Omental fat pad (tissue), 4 donors: ENCODE measurements around the gene GRIP1. TPM values are rescaled to one million over a fixed set of nuclear protein-coding genes. Genes with fewer than 3 reads are reported as not detected.

ENCODE experiments used
- ATAC-seq: fragments of 150-250 bp; one replicate; pipeline ENCODE4 v1.9.1; 2016; ENCODE audit warnings: mild to moderate bottlenecking, moderate library complexity; ENCODE audit not compliant: low FRiP score
- DNase-seq: peaks from one replicate; pipeline ENCODE4 v3.0.0-alpha.2; 2019; ENCODE audit warnings: low spot score
- CTCF ChIP-seq, 3 donors: fragments of 450-650 bp; IDR thresholded peaks; one replicate each; pipeline ENCODE4 v1.5.1; 2016 to 2017; ENCODE audit warnings: antibody characterized with exemption in 3 of 3, mild to moderate bottlenecking in 3 of 3, moderate library complexity in 2 of 3
- total RNA-seq, 4 donors: library from RNA; depleted of rRNA; stranded (reverse); fragments of >200 nt; gene quantifications; one replicate each; pipeline ENCODE4 v1.1.0, GENCODE V29; 2016

GRIP1 gene
- total RNA-seq, 4 donors from 2014 or later, result 1.2 to 4.9 (median 2.9) TPM

GRCh38 chr12:66707002-66707697, 28.3 kb upstream of the GRIP1 start:
- no peak for TF ChIP-seq CTCF (IDR thresholded peaks at IDR 0.05)
- DNase-seq, result no peak
- ATAC-seq, result no peak

DNA sequence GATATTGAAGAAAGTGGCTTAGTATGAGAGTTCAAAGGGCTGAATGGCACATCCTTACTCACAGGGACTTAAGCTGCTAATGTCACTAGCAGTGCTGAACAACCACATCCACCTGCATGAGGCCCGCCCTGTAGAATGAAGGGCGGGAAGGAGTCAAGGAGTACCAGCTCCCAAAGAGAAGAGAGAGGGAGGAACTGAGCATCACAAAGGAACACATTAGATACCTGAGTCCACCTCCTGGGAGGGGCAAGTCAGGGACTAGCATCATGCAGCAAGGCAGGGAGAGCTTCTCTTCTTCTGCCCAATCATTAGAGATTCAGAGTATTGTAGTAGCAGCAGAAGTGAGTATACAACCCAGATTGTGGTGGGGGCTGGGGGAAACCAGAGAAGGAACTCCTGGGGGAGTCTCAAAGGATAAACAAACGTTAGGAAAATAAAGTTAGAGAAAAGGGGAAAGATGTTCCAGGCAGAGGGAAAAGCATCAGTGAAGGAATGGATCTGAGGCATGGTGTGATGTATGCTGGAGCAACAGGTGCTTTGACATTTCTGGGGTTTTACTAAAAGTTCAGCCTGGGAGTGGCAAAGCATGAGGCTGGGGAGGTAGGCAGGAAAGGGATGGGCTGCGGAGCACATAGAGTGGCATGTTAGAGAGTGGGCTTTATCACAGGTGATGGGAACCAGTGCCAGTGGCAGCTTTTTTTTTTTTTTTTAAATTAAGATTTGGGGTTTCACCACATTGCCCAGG, 21.0 kb upstream of the GRIP1 start:
- ATAC-seq (no peak), DNase-seq (no peak)
- TF ChIP-seq CTCF (IDR thresholded peaks at IDR 0.05), result no peak

- no peak for DNase-seq
- ATAC-seq, result no peak
- TF ChIP-seq CTCF (IDR thresholded peaks at IDR 0.05), result no peak
Measured at GRCh38 chr12:66698558-66698957, 19.7 kb upstream of the GRIP1 start.

DNA sequence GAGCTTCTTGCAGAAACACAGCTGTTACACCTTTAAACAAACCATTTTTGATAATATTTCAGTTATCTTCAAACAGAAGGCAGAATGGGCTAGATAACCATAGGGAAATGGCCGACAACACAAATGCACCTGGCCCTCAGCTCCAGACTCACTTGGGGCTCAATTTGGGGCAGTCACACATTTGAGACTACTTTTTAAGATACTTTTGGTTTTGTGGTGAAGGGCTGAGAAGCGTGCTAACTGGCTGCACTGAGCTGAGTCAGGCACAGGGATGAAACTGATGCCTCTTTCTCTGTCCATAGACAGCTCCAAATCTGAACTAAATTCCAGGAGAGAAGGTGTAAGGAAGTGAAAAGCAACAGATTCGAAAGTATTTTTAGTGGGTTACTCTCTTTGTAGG, 18.5 kb upstream of the GRIP1 start:
- DNase-seq (no peak), ATAC-seq (no peak)
- TF ChIP-seq CTCF (IDR thresholded peaks at IDR 0.05), result no peak

DNA sequence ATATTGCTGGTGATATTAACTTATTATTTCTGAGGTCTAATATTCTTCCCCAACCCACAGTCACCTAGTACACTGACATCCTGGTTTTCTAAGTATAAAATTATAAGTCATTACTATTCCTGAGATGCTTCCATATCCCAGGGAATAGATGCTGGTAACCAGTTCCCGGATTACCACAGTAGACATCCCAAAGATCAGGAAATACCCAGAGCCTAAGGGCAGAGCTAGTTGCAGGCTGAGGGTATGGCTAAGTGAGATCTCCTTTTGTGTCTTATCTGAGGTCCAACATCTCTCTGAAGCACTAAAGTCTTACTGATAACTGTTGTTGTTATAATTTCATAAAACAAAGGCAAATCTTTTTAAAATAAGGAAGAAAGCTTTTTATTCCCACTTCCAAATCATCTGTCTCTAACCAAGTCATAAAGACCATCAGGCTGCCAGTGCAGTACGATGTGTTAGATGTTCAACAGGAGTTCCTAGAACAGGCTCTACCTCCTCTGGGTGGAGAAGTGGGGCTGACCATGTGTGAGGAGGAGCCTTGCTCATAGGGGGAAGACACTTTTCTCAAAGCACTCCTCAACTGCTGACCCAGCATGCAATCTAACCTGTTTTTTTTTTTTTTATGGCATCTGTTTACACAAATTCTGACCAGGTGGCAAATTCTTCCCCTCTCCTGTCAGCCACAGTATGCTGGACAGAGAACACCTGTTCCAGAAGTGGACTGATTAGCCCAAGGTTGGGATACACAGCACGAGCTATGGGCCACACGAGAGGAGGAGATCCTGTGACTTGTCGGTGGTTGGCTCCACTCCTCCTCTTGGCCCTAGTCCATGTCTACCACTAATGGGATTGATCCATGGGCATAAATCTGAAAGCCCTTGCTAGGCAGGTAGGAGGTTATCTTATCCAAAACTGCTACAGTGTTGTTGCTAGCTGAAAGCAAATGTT, 16.1 kb upstream of the GRIP1 start:
- DNase-seq (no peak), ATAC-seq (no peak)
- TF ChIP-seq CTCF (IDR thresholded peaks at IDR 0.05), result no peak

DNA sequence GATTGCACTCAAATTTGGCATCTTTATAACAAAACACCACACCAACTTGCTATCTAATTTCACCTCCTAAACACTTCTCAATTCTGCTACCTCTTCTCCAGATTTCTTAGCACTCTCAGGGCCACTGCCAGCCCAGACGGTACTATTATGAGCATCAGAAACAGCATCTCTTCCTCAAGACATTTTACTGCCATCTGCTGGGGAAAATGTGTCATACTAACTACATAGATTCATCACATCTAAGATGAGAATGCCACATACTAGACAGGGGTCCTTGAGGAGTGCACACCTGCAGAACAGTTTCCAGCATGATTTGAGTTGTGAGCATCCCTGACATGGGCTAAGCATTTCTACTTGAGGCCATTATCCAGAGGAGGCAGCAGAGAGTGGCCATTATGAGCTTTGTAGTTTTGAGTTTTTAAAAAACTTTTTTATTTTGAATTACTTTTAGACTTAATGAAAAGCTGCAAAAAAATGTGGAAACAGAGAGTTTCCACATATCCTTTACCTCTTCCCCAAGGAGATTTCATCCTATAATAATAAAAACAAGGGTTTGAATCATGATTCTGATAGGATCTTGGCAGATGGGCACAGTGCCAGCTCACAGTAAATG, 15.1 kb upstream of the GRIP1 start:
- TF ChIP-seq CTCF (IDR thresholded peaks at IDR 0.05), result peak in 1 of 3 donors; percentile 43
- ATAC-seq (peak; percentile 76), DNase-seq (no peak)
